Astrocyte of the spinal cord (primary cell): ENCODE data around the gene ACSF3.
"Not testable (repeated sequence)": the region's sequence is repeated elsewhere in the genome, so short reads cannot be mapped to it uniquely, and the experiment has no call there.

ENCODE experiments used
- DNase-seq: peaks from one replicate; pipeline ENCODE4 v3.0.0; 2011; ENCODE audit warnings: low read depth, low spot score
- H3K4me3 ChIP-seq: 2 replicates; pipeline ENCODE4 v1.5.1; 2011; ENCODE audit warnings: low read depth, mild to moderate bottlenecking, low read length, moderate library complexity
- CTCF ChIP-seq: IDR thresholded peaks from 2 replicates; pipeline ENCODE4 v1.5.1; 2012; ENCODE audit warnings: low read depth, mild to moderate bottlenecking, low read length, inconsistent platforms
- in situ Hi-C: cut with HindIII; loops from 2 replicates; pipeline ENCODE4 v1.10.0; 2017; ENCODE audit warnings: low sequenced_read_pairs

The ACSF3 gene

GRCh38 chr16:89087922-89088497 is 5.6 kb upstream of the ACSF3 start:
- no peak for DNase-seq
- TF ChIP-seq CTCF, result no peak
- no peak overlapping the region for H3K4me3 ChIP-seq
- in situ Hi-C loops, result no loop called here

GRCh38 chr16:89089120-89089519 is 4.5 kb upstream of the ACSF3 start:
- no peak for TF ChIP-seq CTCF
- in situ Hi-C loops, result no loop called here
- no peak overlapping the region for H3K4me3 ChIP-seq
- DNase-seq, result no peak

GRCh38 chr16:89090182-89090630 is 3.4 kb upstream of the ACSF3 start:
- no peak for DNase-seq
- TF ChIP-seq CTCF, result no peak
- no peak overlapping the region for H3K4me3 ChIP-seq
- in situ Hi-C loops, result no loop called here

- H3K4me3 ChIP-seq, result no peak overlapping the region
- in situ Hi-C loops, result no loop called here
- no peak for TF ChIP-seq CTCF
- no peak for DNase-seq
Observed at GRCh38 chr16:89090669-89091426, 2.8 kb upstream of the ACSF3 start.

GRCh38 chr16:89092013-89092412 is 1.6 kb upstream of the ACSF3 start:
- no peak for DNase-seq
- in situ Hi-C loops, result no loop called here
- H3K4me3 ChIP-seq, result no peak overlapping the region
- no peak for TF ChIP-seq CTCF

- in situ Hi-C loops, DNase-seq: not testable (repeated sequence)
- H3K4me3 ChIP-seq, result peak overlapping the region; percentile 72
Observed at GRCh38 chr16:89093252-89093601, 425 bp upstream of the ACSF3 start.

- peak; percentile 9 for DNase-seq
- TF ChIP-seq CTCF, result no peak
- H3K4me3 ChIP-seq, result peak overlapping the region; percentile 72
- in situ Hi-C loops, result no loop called here
Observed at GRCh38 chr16:89094252-89094879, 714 bp downstream of the ACSF3 start.
